HG02852 (cell line): Measurements from ENCODE around the gene CRYAB.
"Not testable (repeated sequence)": the region's sequence is repeated elsewhere in the genome, so short reads cannot be mapped to it uniquely, and the experiment has no call there.

Source experiments
- ATAC-seq: cut with Tn5 transposase; IDR thresholded peaks from one replicate; pipeline ENCODE4 v1.9.1; 2021; ENCODE audit warnings: mild to moderate bottlenecking, moderate library complexity; ENCODE audit not compliant: unreplicated experiment

The CRYAB gene

DNA sequence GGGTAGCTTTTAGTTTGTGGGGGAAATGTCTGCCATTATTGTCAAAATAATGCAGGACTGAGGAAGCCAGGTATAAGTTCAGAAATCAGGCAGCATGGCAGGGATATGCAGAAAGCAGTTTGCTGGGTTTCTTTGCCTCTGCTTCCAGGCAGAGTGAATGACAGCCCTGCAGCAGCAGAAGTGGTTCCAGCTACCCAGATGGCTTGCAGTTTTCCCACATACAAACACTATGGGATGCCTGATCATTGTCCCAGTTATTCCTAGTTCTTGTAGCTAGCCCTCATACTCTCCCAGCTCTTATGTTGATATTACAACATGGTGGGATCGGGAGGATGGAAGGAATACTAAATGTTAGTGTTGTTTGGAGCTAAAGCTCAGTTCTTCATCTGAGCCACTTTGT, 22.7 kb upstream of the CRYAB start:
- ATAC-seq: no peak

- ATAC-seq: no peak
Measured at GRCh38 chr11:111933872-111934271, 22.3 kb upstream of the CRYAB start.

- not testable (repeated sequence) for ATAC-seq
Measured at GRCh38 chr11:111933176-111933575, 21.6 kb upstream of the CRYAB start.

- ATAC-seq: no peak
Measured at GRCh38 chr11:111932611-111932950, 21.0 kb upstream of the CRYAB start.

- no peak for ATAC-seq
Measured at GRCh38 chr11:111930472-111930871, 18.9 kb upstream of the CRYAB start.

DNA sequence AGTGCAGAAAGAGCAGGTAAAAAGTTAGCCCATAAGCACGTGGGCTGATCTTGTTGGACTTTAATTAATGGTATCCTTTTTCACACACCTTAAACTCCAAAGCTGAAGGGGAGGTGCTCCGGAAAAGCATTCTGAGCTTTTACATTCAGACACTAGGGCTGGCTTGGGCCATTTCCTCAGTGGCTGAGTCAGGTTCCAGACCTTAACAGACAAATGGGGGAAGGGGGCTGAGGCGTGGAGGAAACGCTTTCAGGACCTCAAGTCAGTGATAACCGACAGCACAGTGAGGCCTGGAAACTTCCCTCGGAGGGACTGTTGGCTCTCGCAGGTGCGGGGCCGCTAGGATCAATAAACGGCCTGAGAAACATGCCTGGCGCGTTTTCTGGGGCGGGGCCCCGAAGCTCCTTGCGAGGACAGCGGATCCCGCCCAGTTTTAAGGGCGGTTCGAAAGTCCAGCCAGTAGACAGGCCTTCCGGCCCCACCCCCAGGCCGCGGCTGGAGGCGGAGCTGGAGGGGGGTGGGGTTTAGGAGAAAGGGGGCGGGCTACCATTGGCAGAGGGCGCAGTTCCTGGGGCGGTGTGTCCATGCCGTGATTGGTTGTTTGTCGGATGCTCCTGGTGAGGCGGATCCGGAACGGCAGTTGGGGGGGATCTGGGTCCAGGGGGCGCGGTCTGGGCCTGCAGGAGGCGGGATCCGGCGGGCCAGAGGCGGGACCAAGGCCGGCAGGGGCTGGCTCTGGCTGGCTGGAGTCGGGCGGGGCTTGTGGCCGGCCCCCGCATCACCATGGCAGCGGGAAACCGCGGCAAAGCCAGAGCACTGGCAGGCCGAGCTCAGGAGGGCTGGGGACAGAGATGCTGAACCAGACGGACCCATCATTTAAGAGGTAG, 15.2 kb upstream of the CRYAB start:
- peak; percentile 92 for ATAC-seq

DNA sequence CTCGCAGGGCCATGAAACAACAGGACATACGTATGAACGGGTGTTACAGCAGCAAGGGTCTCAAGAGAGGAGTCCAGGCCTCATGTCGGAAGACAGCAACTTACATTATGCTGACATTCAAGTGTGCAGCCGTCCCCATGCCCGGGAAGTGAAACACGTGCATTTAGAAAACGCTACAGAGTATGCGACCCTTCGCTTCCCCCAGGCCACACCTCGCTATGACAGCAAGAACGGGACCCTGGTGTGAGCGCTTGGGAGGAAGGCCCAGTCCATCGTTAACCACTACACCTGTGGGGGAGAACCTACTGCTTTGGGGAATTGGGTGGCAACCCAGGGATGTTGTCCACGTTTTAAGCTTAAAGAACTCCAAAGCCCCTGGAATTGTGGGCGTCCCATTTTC, 14.4 kb upstream of the CRYAB start:
- no peak for ATAC-seq

DNA sequence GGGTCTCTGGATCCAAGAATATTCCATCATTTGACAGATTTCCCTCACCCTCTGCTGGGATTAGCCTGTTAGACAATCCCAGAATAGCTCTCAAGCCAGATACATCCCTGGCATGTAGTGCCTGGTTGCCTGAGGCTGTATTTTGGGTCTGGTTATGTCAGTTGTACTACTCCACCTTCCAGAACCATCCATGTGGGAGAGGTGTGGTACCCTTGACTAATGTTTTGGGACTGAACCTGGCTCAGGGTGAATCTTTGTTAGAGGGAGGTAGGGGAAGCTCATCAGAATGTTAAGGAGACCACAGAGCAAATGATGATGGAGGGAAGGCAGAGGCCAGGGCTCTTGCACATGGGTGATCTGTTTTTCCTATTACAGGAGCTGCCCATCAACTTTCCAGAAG, 12.4 kb upstream of the CRYAB start:
- ATAC-seq: no peak

DNA sequence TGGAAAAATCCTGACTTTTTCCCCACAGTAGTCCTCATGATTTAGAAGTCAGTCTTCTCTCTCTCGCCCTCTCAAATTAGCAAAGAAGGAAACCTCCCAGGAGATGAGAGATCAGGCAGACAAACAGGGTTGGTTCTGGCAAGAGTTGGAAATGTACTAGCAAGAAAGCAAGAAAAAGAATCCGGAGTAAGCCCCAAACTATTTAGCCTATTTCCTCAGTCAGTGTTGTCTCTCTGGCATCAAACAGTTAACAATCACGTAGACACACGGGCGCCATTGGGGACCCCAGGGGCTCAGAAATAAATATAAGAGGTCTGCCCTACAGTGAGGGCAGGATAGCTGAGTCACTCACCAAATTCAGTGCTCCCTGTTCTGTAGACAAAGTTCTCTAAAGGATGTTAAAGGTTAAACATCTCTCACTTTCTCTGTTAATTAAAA, 11.8 kb upstream of the CRYAB start:
- ATAC-seq: no peak

- ATAC-seq: no peak
Measured at GRCh38 chr11:111922803-111923202, 11.2 kb upstream of the CRYAB start.

GRCh38 chr11:111921541-111922230, 10.1 kb upstream of the CRYAB start:
- no peak for ATAC-seq

- no peak for ATAC-seq
Measured at GRCh38 chr11:111920908-111921307, 9.3 kb upstream of the CRYAB start.

- no peak for ATAC-seq
Measured at GRCh38 chr11:111918390-111919256, 7.1 kb upstream of the CRYAB start, which contains the start of gene C11orf52. TSS of gene C11orf52 (plus strand) at chr11:111918913. CDS start at chr11:111918973, 60 bp downstream.

DNA sequence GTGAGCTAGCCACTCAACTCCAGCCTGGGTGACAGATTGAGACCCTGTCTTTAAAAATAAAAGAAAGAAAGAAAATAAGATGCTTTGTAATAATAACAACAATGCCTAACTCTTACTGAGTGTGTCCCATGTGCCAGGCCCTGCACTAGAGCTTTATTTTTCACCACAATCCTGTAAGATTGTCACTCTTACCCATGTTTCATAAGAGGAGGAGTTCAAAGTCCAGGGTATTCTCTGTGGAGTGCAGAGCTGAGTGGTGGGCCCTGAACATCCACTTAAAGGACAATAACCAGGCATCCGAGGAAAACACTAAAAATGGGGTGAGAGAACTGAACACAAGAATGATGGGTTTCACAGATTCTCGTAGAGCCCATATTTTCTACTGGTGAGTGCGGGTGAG, 6.2 kb upstream of the CRYAB start:
- no peak for ATAC-seq

DNA sequence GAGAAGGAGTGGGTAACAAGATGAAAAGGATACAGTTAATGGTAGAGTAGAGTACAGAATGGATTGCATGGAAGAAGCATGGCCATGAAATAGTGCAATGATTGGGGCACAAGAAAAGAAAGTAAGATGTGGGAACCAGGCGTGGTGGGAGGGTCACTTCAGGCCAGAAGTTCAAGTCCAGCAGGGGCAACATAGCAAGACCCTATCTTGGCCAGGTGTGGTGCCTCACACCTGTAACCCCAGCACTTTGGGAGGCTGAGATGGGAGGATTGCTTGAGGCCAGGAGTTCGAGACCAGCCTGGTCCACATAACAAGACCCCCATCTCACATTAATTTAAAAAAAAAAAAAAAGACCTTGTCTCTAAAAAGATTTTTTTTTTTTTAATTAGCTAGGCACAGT, 5.7 kb upstream of the CRYAB start:
- no peak for ATAC-seq

DNA sequence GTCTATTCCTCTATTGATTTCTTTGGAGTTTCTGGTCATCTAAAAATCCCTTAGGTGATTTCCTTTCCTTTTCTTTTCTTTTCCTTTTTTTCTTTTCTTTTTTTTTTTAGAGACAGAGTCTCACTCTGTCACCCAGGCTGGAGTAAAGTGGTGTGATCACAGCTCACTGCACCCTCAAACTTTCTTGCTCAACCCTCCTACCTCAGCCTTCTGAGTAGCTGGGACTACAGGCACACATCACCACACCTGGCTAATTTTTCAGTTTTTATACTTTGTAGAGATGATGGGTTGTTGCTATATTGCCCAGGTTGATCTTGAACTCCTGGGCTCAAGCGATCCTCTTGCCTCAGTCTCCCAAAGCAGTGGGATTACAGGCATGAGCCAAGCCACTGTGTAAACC, 5.2 kb upstream of the CRYAB start:
- no peak for ATAC-seq

DNA sequence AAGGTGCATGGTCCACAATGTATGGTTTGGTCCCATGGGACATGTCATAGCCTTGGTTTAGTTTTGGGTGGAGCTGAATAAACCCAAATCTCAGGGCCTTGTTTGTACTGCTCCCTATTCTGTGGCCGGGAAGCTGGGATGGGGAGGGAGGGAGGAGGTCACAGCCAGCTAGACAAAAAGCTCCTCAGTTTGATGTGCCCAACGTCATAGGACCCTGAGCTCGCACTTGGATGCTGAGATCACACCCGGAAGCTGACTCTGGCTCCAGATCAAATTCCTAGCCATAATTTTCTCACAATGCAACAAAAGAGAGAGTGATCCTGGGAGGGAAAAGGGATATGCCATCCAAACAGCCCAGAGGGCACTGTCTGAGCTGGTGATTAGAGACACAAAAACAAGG, 2.4 kb upstream of the CRYAB start:
- ATAC-seq: no peak

DNA sequence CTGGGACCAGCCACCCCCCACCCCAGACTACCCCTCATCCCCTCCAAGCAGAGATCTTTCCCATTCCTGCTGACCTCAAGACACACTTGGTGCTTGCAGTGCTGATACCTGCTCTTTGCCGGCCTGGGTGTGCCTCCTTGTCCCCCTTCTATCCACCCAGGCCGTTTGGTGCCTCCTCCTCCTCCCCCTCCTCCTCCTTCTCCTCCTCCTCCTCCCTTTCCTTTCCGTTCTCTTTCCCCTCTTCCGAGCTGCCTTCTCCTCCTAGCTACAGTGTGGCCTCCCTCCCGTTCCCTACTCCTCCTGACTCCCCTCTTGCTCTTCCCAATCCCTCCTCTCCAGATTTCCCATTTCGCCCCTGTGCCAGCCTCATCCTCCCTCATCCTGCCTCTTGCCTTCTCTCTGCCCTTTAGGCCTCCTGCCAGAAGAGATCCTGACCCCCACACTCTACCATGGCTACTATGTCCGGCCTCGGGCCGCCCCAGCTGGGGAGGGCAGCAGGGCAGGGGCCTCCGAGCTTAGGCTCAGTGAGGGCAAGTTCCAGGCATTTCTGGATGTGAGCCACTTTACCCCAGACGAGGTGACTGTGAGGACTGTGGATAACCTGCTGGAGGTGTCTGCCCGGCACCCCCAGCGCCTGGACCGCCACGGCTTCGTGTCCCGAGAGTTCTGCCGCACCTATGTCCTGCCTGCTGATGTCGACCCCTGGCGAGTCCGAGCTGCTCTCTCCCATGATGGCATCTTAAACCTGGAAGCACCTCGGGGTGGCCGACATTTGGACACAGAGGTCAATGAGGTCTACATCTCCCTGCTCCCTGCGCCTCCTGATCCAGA, 1.7 kb upstream of the CRYAB start:
- ATAC-seq: no peak

- no peak for ATAC-seq
Measured at GRCh38 chr11:111912535-111912934, 965 bp upstream of the CRYAB start, which contains the start of gene HSPB2. TSS of gene HSPB2 (plus strand) at chr11:111912734. CDS start at chr11:111912830, 96 bp downstream.
